HFFc6 (cell line): ENCODE data around the gene TEX11. TPM values are rescaled to one million over a fixed set of nuclear protein-coding genes. Genes with fewer than 3 reads are reported as not detected.
"Not testable (repeated sequence)": the region's sequence is repeated elsewhere in the genome, so short reads cannot be mapped to it uniquely, and the experiment has no call there.

Experiments used
- DNase-seq: peaks from one replicate; pipeline ENCODE4 v3.0.0-alpha.2; 2018
- H3K27ac Mint-ChIP-seq: 2 replicates; pipeline ENCODE4 v1.8.0; 2020; ENCODE audit warnings: mild to moderate bottlenecking, mixed read lengths
- H3K27me3 Mint-ChIP-seq: 2 replicates; pipeline ENCODE4 v1.8.0; 2021; ENCODE audit warnings: mild to moderate bottlenecking, moderate library complexity, mixed read lengths; ENCODE audit not compliant: insufficient read depth
- H3K36me3 Mint-ChIP-seq: 2 replicates; pipeline ENCODE4 v1.8.0; 2021; ENCODE audit warnings: low read depth, mixed read lengths
- H3K4me1 Mint-ChIP-seq: 2 replicates; pipeline ENCODE4 v1.8.0; 2020; ENCODE audit warnings: low read depth, mixed read lengths
- H3K4me3 Mint-ChIP-seq: 2 replicates; pipeline ENCODE4 v1.8.0; 2020; ENCODE audit warnings: mild to moderate bottlenecking, moderate library complexity, mixed read lengths
- H3K9me3 Mint-ChIP-seq: 2 replicates; pipeline ENCODE4 v1.8.0; 2020; ENCODE audit warnings: mild to moderate bottlenecking, mixed read lengths
- total RNA-seq, 6 experiments: library from RNA; stranded (reverse); fragmentation: NEBNext Ultra II Directional; extraction: Animal tissue kit (Norgen Biotek cat#: 25700); gene quantifications; 2 replicates in 1 of 6; 3 replicates in 5 of 6; pipeline ENCODE4 v1.2.3, GENCODE V29; 2021
- TF ChIP-seq, protein P1 (sequence below): fragments of 200-600 bp; sonication (generic); IDR thresholded peaks from 2 replicates; pipeline ENCODE4 v1.5.0; 2021; ENCODE audit warnings: antibody characterized with exemption, mild to moderate bottlenecking

The TEX11 gene
- total RNA-seq, 6 experiments from 2014 or later = not detected

- no peaks in the 10 kb centered on the region for H3K36me3 Mint-ChIP-seq
- TF ChIP-seq, protein P1, sequence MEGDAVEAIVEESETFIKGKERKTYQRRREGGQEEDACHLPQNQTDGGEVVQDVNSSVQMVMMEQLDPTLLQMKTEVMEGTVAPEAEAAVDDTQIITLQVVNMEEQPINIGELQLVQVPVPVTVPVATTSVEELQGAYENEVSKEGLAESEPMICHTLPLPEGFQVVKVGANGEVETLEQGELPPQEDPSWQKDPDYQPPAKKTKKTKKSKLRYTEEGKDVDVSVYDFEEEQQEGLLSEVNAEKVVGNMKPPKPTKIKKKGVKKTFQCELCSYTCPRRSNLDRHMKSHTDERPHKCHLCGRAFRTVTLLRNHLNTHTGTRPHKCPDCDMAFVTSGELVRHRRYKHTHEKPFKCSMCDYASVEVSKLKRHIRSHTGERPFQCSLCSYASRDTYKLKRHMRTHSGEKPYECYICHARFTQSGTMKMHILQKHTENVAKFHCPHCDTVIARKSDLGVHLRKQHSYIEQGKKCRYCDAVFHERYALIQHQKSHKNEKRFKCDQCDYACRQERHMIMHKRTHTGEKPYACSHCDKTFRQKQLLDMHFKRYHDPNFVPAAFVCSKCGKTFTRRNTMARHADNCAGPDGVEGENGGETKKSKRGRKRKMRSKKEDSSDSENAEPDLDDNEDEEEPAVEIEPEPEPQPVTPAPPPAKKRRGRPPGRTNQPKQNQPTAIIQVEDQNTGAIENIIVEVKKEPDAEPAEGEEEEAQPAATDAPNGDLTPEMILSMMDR = no peak
- H3K4me1 Mint-ChIP-seq = no peaks in the 10 kb centered on the region
- H3K27me3 Mint-ChIP-seq = peaks cover 3% of the 10 kb centered on the region; the same call in 1 of the 2 replicates
- H3K27ac Mint-ChIP-seq = no peak overlapping the region
- DNase-seq = no peak
- H3K4me3 Mint-ChIP-seq = no peak overlapping the region
- H3K9me3 Mint-ChIP-seq = no peaks in the 10 kb centered on the region
Observed at GRCh38 chrX:70916754-70917153, 8.2 kb upstream of the TEX11 start.

- Mint-ChIP-seq H3K9me3 (no peaks in the 10 kb centered on the region), H3K4me3 (no peak overlapping the region), H3K27me3 (no peaks in the 10 kb centered on the region; the same call in 1 of the 2 replicates), H3K4me1 (no peaks in the 10 kb centered on the region), H3K36me3 (no peaks in the 10 kb centered on the region), H3K27ac (no peak overlapping the region)
- no peak for DNase-seq
- TF ChIP-seq, protein P1 = no peak
Observed at GRCh38 chrX:70907900-70908299, 611 bp downstream of the TEX11 start.

DNA sequence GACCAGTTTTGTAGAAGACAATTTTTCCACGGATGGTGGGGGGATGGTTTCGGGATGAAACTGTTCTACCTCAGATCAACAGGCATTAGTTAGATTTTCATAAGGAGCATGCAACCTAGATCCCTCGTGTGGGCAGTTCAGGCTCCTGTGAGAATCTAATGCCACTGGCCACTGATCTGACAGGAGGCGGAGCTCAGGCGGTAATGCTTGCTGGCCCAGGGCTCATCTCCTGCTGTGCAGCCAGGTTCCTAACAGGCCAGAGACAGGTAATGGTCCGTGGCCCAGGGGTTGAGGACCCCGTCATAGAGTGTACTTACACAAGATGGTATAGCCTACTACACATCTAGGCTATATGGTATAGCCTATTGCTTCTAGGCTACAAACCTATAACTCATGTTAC is 7.0 kb downstream of the TEX11 start:
- Mint-ChIP-seq H3K27ac (no peak overlapping the region), H3K4me1 (no peaks in the 10 kb centered on the region), H3K9me3 (no peaks in the 10 kb centered on the region), H3K27me3 (no peaks in the 10 kb centered on the region), H3K36me3 (no peaks in the 10 kb centered on the region), H3K4me3 (no peak overlapping the region)
- TF ChIP-seq, protein P1 = no peak
- no peak for DNase-seq

DNA sequence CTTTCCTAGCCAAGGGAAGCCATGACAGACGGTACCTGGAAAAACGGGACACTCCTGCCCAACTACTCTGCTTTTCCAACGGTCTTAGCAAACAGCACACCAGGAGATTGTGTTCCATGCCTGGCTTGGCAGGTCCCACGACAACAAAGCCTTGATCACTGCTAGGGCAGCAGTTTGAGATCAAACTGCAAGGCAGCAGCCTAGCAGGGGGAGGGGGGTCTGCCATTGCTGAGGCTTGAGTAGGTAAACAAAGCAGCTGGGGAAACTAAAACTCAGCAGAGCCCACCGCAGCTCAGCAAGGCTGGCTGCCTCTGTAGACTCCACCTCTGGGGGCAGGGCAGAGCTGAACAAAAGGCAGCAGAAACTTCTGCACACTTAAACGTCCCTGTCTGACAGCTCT is 18.1 kb downstream of the TEX11 start:
- not testable (repeated sequence) for H3K27me3 Mint-ChIP-seq, H3K27ac Mint-ChIP-seq, H3K9me3 Mint-ChIP-seq, H3K4me3 Mint-ChIP-seq, H3K36me3 Mint-ChIP-seq, H3K4me1 Mint-ChIP-seq, DNase-seq

GRCh38 chrX:70878902-70879301 is 29.6 kb downstream of the TEX11 start:
- Mint-ChIP-seq H3K36me3 (no peaks in the 10 kb centered on the region), H3K4me1 (no peaks in the 10 kb centered on the region), H3K4me3 (no peak overlapping the region), H3K27me3 (no peaks in the 10 kb centered on the region), H3K27ac (no peak overlapping the region), H3K9me3 (no peaks in the 10 kb centered on the region)
- TF ChIP-seq, protein P1 = no peak
- no peak for DNase-seq

DNA sequence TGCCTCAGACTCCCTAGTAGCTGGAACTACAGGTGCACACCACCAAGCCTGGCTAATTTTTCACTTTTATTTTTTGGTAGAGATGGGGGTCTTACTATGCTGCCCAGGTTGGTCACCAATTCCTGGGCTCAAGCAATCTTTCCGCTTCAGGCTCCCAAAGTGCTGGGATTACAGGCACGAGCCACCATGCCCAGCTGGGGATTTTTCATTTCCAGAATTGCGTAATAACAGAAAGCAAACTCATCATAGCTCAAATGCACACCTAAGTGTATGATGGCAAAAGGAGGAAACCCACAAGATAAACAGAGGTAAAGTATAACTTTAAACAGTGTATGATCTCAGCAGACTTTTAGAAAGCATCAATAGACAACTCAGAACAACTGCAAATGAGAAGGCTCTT is 56.2 kb downstream of the TEX11 start:
- H3K27me3 Mint-ChIP-seq = peaks cover 1% of the 10 kb centered on the region; the same call in 1 of the 2 replicates
- no peak for DNase-seq
- no peak overlapping the region for H3K4me3 Mint-ChIP-seq
- H3K36me3 Mint-ChIP-seq = no peaks in the 10 kb centered on the region
- H3K9me3 Mint-ChIP-seq = no peaks in the 10 kb centered on the region
- TF ChIP-seq, protein P1 = no peak
- no peak overlapping the region for H3K27ac Mint-ChIP-seq
- no peaks in the 10 kb centered on the region for H3K4me1 Mint-ChIP-seq

DNA sequence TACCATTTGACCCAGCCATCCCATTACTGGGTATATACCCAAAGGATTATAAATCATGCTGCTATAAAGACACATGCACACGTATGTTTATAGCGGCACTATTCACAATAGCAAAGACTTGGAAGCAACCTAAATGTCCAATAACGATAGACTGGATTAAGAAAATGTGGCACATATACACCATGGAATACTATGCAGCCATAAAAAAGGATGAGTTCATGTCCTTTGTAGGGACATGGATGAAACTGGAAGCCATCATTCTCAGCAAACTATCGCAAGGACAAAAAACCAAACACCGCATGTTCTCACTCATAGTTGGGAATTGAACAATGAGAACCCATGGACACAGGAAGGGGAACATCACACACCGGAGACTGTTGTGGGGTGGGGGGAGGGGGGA is 64.4 kb downstream of the TEX11 start:
- not testable (repeated sequence) for DNase-seq, H3K27me3 Mint-ChIP-seq, H3K4me1 Mint-ChIP-seq, H3K9me3 Mint-ChIP-seq, H3K36me3 Mint-ChIP-seq, H3K4me3 Mint-ChIP-seq, H3K27ac Mint-ChIP-seq

- H3K9me3 Mint-ChIP-seq, H3K36me3 Mint-ChIP-seq: not testable (repeated sequence)
Observed at GRCh38 chrX:70843620-70844019, 64.9 kb downstream of the TEX11 start.

More at GRCh38 chrX:70843620-70844019, 64.9 kb downstream of the TEX11 start:
- not testable (repeated sequence) for H3K27me3 Mint-ChIP-seq, DNase-seq, H3K27ac Mint-ChIP-seq, H3K4me3 Mint-ChIP-seq, H3K4me1 Mint-ChIP-seq
